ENCODE data around the gene AATF. TPM values are rescaled to one million over a fixed set of nuclear protein-coding genes. Genes with fewer than 3 reads are reported as not detected.
A peak's percentile ranks its signal among the peaks of the same experiment; 100 is the strongest.

The AATF gene
- 10 to 100 TPM; 28.8 to 41.3 TPM for total RNA-seq

- peaks cover 12% of the 10 kb centered on the region for H3K36me3 ChIP-seq
- H3K4me3 ChIP-seq, result peak within 1 kb of the TSS; percentile 92
- TF ChIP-seq CTCF (IDR thresholded peaks at IDR 0.05), result no peak
- peak within 1 kb of the TSS; percentile 81 to 89 for H3K27ac ChIP-seq
- no peaks in the 10 kb centered on the region for H3K9me3 ChIP-seq
- peak; percentile 99 for ATAC-seq (ENCODE audit: insufficient number of reproducible peaks, low FRiP score, low read depth)
- H3K4me1 ChIP-seq (ENCODE audit: control insufficient read depth in 1 of 2, low read depth in 2 of 2), result peaks cover 10 to 28% of the 10 kb centered on the region in 2 donors
- DNase-seq (ENCODE audit: low spot score), result peak; percentile 84
- H3K27me3 ChIP-seq (replicated peaks; ENCODE audit: insufficient read depth), result peaks cover 11% of the 10 kb centered on the region
Observed at GRCh38 chr17:36948717-36949460, at the start of gene AATF. TSS of gene AATF (plus strand) at chr17:36948954. CDS start at chr17:36949126, 172 bp downstream.

GRCh38 chr17:36899250-36900159 is 49.2 kb upstream of the AATF start:
- Histone ChIP-seq H3K36me3 (no peaks in the 10 kb centered on the region), H3K27me3 (replicated peaks; ENCODE audit: insufficient read depth) (peaks cover 6% of the 10 kb centered on the region), H3K4me3 (no peak overlapping the region), H3K27ac (no peak overlapping the region), H3K9me3 (no peaks in the 10 kb centered on the region), H3K4me1 (ENCODE audit: control insufficient read depth in 1 of 2, low read depth in 2 of 2) (no peaks in the 10 kb centered on the region)
- no peak for DNase-seq (ENCODE audit: low spot score)
- no peak for ATAC-seq (ENCODE audit: insufficient number of reproducible peaks, low FRiP score, low read depth)
- TF ChIP-seq CTCF (IDR thresholded peaks at IDR 0.05), result no peak

GRCh38 chr17:36900160-36900512 is 48.6 kb upstream of the AATF start:
- H3K9me3 ChIP-seq, result no peaks in the 10 kb centered on the region
- DNase-seq (ENCODE audit: low spot score) (no peak), ATAC-seq (ENCODE audit: insufficient number of reproducible peaks, low FRiP score, low read depth) (no peak)
- H3K4me1 ChIP-seq (ENCODE audit: control insufficient read depth in 1 of 2, low read depth in 2 of 2), result no peaks in the 10 kb centered on the region
- H3K36me3 ChIP-seq, result no peaks in the 10 kb centered on the region
- H3K27ac ChIP-seq, result no peak overlapping the region
- no peak for TF ChIP-seq CTCF (IDR thresholded peaks at IDR 0.05)
- H3K4me3 ChIP-seq, result no peak overlapping the region
- H3K27me3 ChIP-seq (replicated peaks; ENCODE audit: insufficient read depth), result peaks cover 6% of the 10 kb centered on the region

- no peak overlapping the region for H3K4me3 ChIP-seq
- no peaks in the 10 kb centered on the region for H3K27me3 ChIP-seq (replicated peaks; ENCODE audit: insufficient read depth)
- no peaks in the 10 kb centered on the region for H3K9me3 ChIP-seq
- ATAC-seq (ENCODE audit: insufficient number of reproducible peaks, low FRiP score, low read depth) (no peak), DNase-seq (ENCODE audit: low spot score) (no peak)
- no peaks in the 10 kb centered on the region for H3K4me1 ChIP-seq (ENCODE audit: control insufficient read depth in 1 of 2, low read depth in 2 of 2)
- no peak for TF ChIP-seq CTCF (IDR thresholded peaks at IDR 0.05)
- no peak overlapping the region for H3K27ac ChIP-seq
- H3K36me3 ChIP-seq, result no peaks in the 10 kb centered on the region
Observed at GRCh38 chr17:36901506-36901905, 47.2 kb upstream of the AATF start.

GRCh38 chr17:36907407-36907806 is 41.3 kb upstream of the AATF start:
- H3K27ac ChIP-seq, result no peak overlapping the region
- H3K9me3 ChIP-seq, result no peaks in the 10 kb centered on the region
- no peaks in the 10 kb centered on the region for H3K27me3 ChIP-seq (replicated peaks; ENCODE audit: insufficient read depth)
- no peak for TF ChIP-seq CTCF (IDR thresholded peaks at IDR 0.05)
- no peak for DNase-seq (ENCODE audit: low spot score)
- no peak overlapping the region for H3K4me3 ChIP-seq
- H3K4me1 ChIP-seq (ENCODE audit: control insufficient read depth in 1 of 2, low read depth in 2 of 2), result no peaks in the 10 kb centered on the region
- no peaks in the 10 kb centered on the region for H3K36me3 ChIP-seq
- ATAC-seq (ENCODE audit: insufficient number of reproducible peaks, low FRiP score, low read depth), result no peak

Measured in thoracic aorta (tissue), 2 donors.